DOHH2 (cell line): ENCODE measurements around the gene BMERB1.
"Not testable (repeated sequence)": the region's sequence is repeated elsewhere in the genome, so short reads cannot be mapped to it uniquely, and the experiment has no call there.

ENCODE experiments used
- EZH2phosphoT487 ChIP-seq: fragments of 200-600 bp; sonication (generic); IDR thresholded peaks from 2 replicates; pipeline ENCODE4 v1.6.1; 2017; ENCODE audit warnings: borderline replicate concordance, mild to moderate bottlenecking, antibody characterized with exemption, low read length, moderate library complexity, mixed read lengths
- TF ChIP-seq, protein P1 (sequence below): fragments of 200-600 bp; sonication (generic); IDR thresholded peaks from one replicate; pipeline ENCODE4 v1.5.1; 2014; ENCODE audit warnings: antibody characterized with exemption, mild to moderate bottlenecking, low read depth, low read length; ENCODE audit not compliant: poor library complexity, severe bottlenecking

GRCh38 chr16:15547072-15547767, 112.8 kb downstream of the BMERB1 start:
- TF ChIP-seq, protein P1, sequence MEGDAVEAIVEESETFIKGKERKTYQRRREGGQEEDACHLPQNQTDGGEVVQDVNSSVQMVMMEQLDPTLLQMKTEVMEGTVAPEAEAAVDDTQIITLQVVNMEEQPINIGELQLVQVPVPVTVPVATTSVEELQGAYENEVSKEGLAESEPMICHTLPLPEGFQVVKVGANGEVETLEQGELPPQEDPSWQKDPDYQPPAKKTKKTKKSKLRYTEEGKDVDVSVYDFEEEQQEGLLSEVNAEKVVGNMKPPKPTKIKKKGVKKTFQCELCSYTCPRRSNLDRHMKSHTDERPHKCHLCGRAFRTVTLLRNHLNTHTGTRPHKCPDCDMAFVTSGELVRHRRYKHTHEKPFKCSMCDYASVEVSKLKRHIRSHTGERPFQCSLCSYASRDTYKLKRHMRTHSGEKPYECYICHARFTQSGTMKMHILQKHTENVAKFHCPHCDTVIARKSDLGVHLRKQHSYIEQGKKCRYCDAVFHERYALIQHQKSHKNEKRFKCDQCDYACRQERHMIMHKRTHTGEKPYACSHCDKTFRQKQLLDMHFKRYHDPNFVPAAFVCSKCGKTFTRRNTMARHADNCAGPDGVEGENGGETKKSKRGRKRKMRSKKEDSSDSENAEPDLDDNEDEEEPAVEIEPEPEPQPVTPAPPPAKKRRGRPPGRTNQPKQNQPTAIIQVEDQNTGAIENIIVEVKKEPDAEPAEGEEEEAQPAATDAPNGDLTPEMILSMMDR: not testable (repeated sequence)
- TF ChIP-seq EZH2phosphoT487: not testable (repeated sequence)
